GM19099 (cell line): Measurements from ENCODE around the gene TMEM97.

Experiments used
- POLR2A ChIP-seq: IDR thresholded peaks from 3 replicates; pipeline ENCODE4 v1.6.1; 2011; ENCODE audit warnings: low read depth; ENCODE audit not compliant: insufficient read length; ENCODE audit errors: extremely low read depth

The TMEM97 gene

GRCh38 chr17:28298449-28298848 is 20.6 kb upstream of the TMEM97 start:
- TF ChIP-seq POLR2A, result no peak

DNA sequence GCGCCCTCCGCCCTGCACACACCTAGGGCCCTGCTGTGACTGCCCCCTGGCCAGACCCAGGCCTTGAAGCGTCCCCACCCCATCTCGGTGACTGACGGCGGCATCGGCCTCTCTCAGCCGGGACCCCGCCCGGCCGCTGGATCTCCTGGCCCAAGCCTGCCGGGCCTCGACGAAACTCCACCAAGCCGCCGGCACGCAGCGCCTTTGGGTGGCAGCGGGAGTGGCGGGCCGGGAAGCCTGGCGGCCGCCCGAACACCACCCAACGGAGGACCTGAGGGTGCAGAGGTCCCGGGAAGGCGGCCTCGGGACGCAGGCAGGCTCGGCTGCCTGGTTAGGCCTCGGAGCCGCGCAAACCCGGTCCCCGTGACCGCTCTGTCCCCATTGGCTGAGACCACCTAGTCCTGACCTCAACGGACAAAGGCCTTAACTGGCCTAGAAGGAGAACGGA is 12.0 kb upstream of the TMEM97 start:
- no peak for TF ChIP-seq POLR2A

- no peak for TF ChIP-seq POLR2A
These were observed 5.2 kb upstream of the TMEM97 start for GRCh38 chr17:28313841-28314240.

- TF ChIP-seq POLR2A, result no peak
These were observed 2.9 kb upstream of the TMEM97 start for GRCh38 chr17:28315846-28316705.

- TF ChIP-seq POLR2A, result no peak
These were observed 1.7 kb upstream of the TMEM97 start for GRCh38 chr17:28317099-28317965.

- no peak for TF ChIP-seq POLR2A
These were observed 838 bp upstream of the TMEM97 start for GRCh38 chr17:28317966-28318758.

DNA sequence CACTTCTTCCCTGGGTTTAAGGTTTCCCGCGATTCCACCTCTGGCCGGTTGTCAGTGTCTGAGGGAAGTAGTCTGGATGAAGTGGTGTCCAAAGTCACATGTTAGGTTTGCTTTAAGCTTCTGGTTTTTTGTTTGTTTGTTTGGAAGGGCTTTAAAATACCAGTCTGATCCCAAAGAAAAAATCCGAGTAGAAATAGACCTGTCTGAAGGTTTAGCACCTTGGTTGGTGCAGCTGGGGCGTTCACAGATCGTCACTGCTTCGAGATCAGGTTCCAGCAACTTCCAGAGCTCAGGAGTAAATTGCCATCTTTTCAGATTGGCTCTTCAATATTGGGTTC is 567 bp downstream of the TMEM97 start:
- no peak for TF ChIP-seq POLR2A

GRCh38 chr17:28320215-28321061 is 1.4 kb downstream of the TMEM97 start:
- TF ChIP-seq POLR2A, result no peak

DNA sequence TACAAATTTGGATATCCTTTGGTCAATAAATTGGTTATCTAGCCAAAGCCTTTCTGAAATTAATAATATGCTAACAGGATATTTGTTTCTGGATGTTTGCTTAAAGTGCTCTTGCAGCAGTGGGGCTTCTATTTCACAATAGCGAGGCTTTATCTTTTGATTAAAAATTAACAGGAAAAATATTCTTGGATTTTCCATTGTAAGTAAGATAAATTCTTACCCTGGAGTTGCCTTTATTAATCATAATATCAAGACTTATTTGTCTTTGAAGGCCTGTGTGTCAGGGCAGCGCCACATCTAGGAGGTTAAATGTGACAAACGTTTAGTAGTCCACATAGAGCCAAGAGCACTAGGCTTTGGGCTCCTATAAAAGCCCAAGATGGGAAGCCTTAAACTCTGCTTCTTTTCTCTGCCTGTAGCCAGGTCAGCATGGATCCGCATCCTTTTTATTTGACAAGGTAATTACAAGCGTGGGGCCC is 5.3 kb downstream of the TMEM97 start:
- no peak for TF ChIP-seq POLR2A

- TF ChIP-seq POLR2A, result no peak
These were observed 5.8 kb downstream of the TMEM97 start for GRCh38 chr17:28324781-28325180.

- no peak for TF ChIP-seq POLR2A
These were observed 6.2 kb downstream of the TMEM97 start for GRCh38 chr17:28325211-28325610.

GRCh38 chr17:28326114-28326513 is 7.1 kb downstream of the TMEM97 start:
- TF ChIP-seq POLR2A, result no peak

DNA sequence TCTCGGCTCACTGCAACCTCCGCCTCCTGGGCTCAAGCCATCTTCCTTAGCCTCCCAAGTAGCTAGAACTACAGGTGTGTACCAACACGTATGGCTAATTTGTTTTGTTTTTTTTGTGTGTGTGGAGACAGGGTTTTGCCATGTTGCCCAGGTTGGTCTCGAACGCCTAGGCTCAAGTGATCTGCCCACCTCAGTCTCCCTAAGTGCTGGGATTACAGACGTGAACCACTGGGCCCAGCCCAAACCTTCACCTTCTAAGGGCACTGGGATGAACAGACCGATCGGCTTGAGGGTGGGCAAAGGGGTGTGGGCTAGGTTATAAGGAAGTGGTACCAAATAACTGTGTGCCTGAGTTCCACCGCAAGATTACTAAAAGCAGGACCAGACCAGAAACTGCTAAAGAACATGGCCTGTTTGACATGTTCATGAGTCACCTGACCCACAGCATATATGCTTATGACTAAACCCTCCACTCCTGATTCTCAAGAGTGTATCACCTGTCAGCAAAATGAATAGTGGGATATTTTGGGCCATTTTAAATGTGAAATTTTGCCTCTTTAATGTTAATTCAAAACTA is 8.1 kb downstream of the TMEM97 start:
- no peak for TF ChIP-seq POLR2A

GRCh38 chr17:28327709-28328108 is 8.7 kb downstream of the TMEM97 start:
- no peak for TF ChIP-seq POLR2A
